Nephron (organoid): ENCODE results near the gene SMC5.

Source experiments
- H3K27ac Mint-ChIP-seq, 3 experiments: 2 replicates each; pipeline ENCODE4 v1.8.0; 2020; ENCODE audit warnings: mixed read lengths in 3 of 3, mild to moderate bottlenecking in 2 of 3, moderate library complexity in 1 of 3
- H3K27me3 Mint-ChIP-seq: 2 replicates; pipeline ENCODE4 v1.8.0; 2021; ENCODE audit warnings: low read depth, mild to moderate bottlenecking, moderate library complexity, mixed read lengths
- H3K36me3 Mint-ChIP-seq: 2 replicates; pipeline ENCODE4 v1.8.0; 2020; ENCODE audit warnings: low read depth, mixed read lengths
- H3K4me1 Mint-ChIP-seq: 2 replicates; pipeline ENCODE4 v1.8.0; 2020; ENCODE audit warnings: mixed read lengths
- H3K4me3 Mint-ChIP-seq, 3 experiments: 2 replicates each; pipeline ENCODE4 v1.8.0; 2020; ENCODE audit warnings: mild to moderate bottlenecking in 3 of 3, mixed read lengths in 3 of 3, moderate library complexity in 2 of 3
- H3K9me3 Mint-ChIP-seq: 2 replicates; pipeline ENCODE4 v1.8.0; 2020; ENCODE audit warnings: mixed read lengths
- TF ChIP-seq, protein P1 (sequence below), 3 experiments: fragments of 200-600 bp; sonication (generic); IDR thresholded peaks; one replicate each; pipeline ENCODE4 v1.5.0; 2021; ENCODE audit warnings: antibody characterized with exemption in 3 of 3; ENCODE audit not compliant: unreplicated experiment in 3 of 3

The SMC5 gene

GRCh38 chr9:70293214-70293613, 34.4 kb downstream of the SMC5 start:
- TF ChIP-seq, protein P1, sequence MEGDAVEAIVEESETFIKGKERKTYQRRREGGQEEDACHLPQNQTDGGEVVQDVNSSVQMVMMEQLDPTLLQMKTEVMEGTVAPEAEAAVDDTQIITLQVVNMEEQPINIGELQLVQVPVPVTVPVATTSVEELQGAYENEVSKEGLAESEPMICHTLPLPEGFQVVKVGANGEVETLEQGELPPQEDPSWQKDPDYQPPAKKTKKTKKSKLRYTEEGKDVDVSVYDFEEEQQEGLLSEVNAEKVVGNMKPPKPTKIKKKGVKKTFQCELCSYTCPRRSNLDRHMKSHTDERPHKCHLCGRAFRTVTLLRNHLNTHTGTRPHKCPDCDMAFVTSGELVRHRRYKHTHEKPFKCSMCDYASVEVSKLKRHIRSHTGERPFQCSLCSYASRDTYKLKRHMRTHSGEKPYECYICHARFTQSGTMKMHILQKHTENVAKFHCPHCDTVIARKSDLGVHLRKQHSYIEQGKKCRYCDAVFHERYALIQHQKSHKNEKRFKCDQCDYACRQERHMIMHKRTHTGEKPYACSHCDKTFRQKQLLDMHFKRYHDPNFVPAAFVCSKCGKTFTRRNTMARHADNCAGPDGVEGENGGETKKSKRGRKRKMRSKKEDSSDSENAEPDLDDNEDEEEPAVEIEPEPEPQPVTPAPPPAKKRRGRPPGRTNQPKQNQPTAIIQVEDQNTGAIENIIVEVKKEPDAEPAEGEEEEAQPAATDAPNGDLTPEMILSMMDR (IDR thresholded peaks at IDR 0.05; ENCODE audit: unreplicated experiment in 3 of 3) = no peak
- H3K36me3 Mint-ChIP-seq = peaks cover 79% of the 10 kb centered on the region
- H3K9me3 Mint-ChIP-seq = peaks cover 46% of the 10 kb centered on the region
- no peak overlapping the region for H3K4me3 Mint-ChIP-seq
- no peaks in the 10 kb centered on the region for H3K27me3 Mint-ChIP-seq
- H3K27ac Mint-ChIP-seq = no peak overlapping the region
- no peaks in the 10 kb centered on the region for H3K4me1 Mint-ChIP-seq

DNA sequence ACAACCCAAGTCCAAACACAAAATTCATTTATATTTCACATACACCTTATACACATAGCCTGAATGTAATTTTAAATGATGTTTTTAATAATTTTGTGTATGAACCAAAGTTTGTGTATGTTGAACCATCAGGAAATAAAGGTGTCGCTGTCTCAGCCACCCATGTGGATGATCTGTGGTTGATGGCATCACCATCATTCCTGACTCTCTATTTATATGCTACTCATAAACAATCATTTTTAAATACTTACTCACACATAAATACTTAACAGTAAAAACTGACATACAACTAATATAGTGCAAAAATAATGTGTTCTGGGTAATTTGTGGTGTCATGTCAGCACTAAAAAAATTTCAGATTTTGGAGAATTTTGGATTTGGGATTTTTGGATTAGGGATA, 38.4 kb downstream of the SMC5 start:
- H3K4me1 Mint-ChIP-seq = no peaks in the 10 kb centered on the region
- H3K4me3 Mint-ChIP-seq = no peak overlapping the region
- H3K27ac Mint-ChIP-seq = no peak overlapping the region
- H3K9me3 Mint-ChIP-seq = peaks cover 38% of the 10 kb centered on the region
- peaks cover 82% of the 10 kb centered on the region for H3K36me3 Mint-ChIP-seq
- no peaks in the 10 kb centered on the region for H3K27me3 Mint-ChIP-seq
- TF ChIP-seq, protein P1 (IDR thresholded peaks at IDR 0.05; ENCODE audit: unreplicated experiment in 3 of 3) = no peak

DNA sequence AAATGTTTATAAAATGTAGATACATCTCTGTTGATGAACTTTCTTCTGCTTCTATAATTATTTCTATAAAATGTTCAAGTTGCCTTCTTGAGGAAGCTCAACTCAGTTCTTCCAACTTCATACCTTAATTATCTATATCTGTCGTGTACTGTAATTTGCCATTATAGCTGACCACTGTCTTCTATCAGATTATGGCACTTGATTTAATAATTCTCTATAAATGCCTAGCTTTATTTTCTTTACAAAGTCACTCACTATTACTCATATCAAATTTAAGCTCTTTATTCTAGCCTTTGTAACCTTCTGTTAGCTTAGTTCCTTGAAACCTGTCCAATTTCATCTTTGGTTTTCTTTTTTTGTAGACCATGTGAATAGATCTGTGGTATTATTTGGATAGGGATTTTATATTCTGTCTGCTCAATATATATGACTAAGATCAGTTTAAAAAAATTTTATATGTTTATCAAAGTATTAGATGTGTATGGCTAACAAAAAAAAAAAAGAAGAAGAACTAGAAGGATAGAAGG, 39.5 kb downstream of the SMC5 start:
- Mint-ChIP-seq H3K9me3 (peaks cover 27% of the 10 kb centered on the region), H3K4me1 (no peaks in the 10 kb centered on the region), H3K27me3 (no peaks in the 10 kb centered on the region), H3K36me3 (peaks cover 77% of the 10 kb centered on the region), H3K4me3 (no peak overlapping the region), H3K27ac (no peak overlapping the region)
- TF ChIP-seq, protein P1 (IDR thresholded peaks at IDR 0.05; ENCODE audit: unreplicated experiment in 3 of 3) = no peak

- H3K4me3 Mint-ChIP-seq = no peak overlapping the region
- H3K36me3 Mint-ChIP-seq = peaks cover 85% of the 10 kb centered on the region
- no peak overlapping the region for H3K27ac Mint-ChIP-seq
- TF ChIP-seq, protein P1 (IDR thresholded peaks at IDR 0.05; ENCODE audit: unreplicated experiment in 3 of 3) = no peak
- H3K9me3 Mint-ChIP-seq = peaks cover 22% of the 10 kb centered on the region
- H3K27me3 Mint-ChIP-seq = no peaks in the 10 kb centered on the region
- no peaks in the 10 kb centered on the region for H3K4me1 Mint-ChIP-seq
Observed at GRCh38 chr9:70303268-70303667, 44.5 kb downstream of the SMC5 start.

- Mint-ChIP-seq H3K4me3 (no peak overlapping the region), H3K27me3 (no peaks in the 10 kb centered on the region), H3K9me3 (peaks cover 27% of the 10 kb centered on the region), H3K36me3 (peaks cover 85% of the 10 kb centered on the region), H3K4me1 (no peaks in the 10 kb centered on the region), H3K27ac (no peak overlapping the region)
- TF ChIP-seq, protein P1 (IDR thresholded peaks at IDR 0.05; ENCODE audit: unreplicated experiment in 3 of 3) = no peak
Observed at GRCh38 chr9:70304810-70305209, 46.0 kb downstream of the SMC5 start.

DNA sequence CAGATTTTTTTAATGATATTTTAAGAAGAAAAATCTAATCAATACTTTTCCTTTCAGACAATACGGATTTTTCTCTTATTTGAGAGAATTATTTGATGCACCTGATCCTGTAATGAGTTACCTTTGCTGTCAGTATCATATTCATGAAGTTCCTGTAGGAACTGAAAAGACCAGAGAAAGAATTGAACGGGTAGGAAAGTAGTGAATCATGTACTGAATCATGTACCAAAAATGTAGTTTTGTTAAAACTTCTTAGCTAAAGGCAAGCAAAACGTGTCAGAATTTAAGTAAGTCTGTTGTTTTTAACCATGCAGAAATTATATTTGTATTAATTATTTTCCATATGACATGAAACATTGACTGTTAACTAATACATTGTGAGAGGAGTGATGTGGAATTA, 56.6 kb downstream of the SMC5 start:
- Mint-ChIP-seq H3K4me3 (no peak overlapping the region), H3K36me3 (peaks cover 60% of the 10 kb centered on the region), H3K27me3 (no peaks in the 10 kb centered on the region), H3K4me1 (no peaks in the 10 kb centered on the region), H3K27ac (no peak overlapping the region), H3K9me3 (peaks cover 4% of the 10 kb centered on the region)
- TF ChIP-seq, protein P1 (IDR thresholded peaks at IDR 0.05; ENCODE audit: unreplicated experiment in 3 of 3) = no peak
